ENCODE data around the gene PRIMA1.
"Not testable (repeated sequence)": the region's sequence is repeated elsewhere in the genome, so short reads cannot be mapped to it uniquely, and the experiment has no call there.

The PRIMA1 gene, protein sequence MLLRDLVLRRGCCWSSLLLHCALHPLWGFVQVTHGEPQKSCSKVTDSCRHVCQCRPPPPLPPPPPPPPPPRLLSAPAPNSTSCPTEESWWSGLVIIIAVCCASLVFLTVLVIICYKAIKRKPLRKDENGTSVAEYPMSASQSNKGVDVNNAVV

GRCh38 chr14:93788293-93788542, at the start of gene PRIMA1:
Gene PRIMA1 (minus strand): TSS chr14:93788485. CDS start chr14:93787718, 767 bp downstream.
- no peak for DNase-seq

DNA sequence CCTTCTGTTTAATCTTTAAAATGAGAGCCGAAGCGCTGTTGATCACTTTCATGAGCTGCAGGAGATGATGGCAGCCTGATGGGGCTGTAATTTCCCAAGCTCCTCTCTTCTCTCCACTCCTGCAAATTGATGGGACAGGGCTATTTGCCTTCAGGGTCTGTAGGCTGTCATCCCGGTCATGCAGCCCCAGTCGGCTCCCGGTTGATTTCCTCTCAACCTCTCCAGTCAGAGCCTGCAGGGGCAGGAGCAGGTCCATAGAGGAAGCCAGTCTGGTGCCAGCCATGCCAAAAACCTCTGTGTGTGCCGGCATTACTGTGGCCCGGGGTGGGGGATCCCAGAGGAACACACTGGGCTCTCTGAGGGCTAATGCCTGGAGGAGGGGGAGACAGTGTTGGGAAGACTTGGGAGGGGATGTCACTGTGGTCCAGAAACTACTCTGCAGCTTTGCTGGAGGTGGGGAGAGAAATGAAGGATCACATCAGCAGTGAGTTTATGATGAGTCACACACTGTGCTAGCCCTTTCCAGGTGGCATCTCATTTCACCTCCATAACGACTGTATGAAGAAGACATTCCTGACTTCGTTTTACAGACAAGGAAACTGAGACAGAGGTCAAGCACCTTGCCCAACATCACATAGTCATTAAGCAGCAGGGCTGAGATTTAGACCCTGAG, 46.5 kb upstream of the PRIMA1 start:
- no peak for DNase-seq

- DNase-seq = no peak
These were observed 44.4 kb upstream of the PRIMA1 start for GRCh38 chr14:93832665-93833064.

DNA sequence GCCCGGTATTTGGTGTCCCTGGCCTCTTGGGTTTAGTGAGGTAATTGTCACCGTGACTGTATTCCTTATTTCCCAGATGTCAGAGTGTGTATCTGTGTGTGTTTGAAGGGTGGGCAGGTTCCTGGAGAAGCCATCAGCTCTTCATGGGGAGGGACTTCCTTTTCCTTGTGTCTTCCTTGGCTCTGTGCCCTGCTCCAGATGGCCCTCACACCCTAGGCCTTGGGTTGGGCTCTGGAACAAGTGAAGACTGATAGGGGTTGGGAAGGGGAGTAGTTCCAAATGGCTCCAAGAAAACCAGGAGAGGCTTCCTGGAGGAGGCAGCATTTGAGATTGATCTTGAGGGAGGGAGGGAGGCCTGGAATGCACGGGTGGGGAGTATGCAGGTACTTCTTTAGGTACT, 43.8 kb upstream of the PRIMA1 start:
- no peak for DNase-seq

DNA sequence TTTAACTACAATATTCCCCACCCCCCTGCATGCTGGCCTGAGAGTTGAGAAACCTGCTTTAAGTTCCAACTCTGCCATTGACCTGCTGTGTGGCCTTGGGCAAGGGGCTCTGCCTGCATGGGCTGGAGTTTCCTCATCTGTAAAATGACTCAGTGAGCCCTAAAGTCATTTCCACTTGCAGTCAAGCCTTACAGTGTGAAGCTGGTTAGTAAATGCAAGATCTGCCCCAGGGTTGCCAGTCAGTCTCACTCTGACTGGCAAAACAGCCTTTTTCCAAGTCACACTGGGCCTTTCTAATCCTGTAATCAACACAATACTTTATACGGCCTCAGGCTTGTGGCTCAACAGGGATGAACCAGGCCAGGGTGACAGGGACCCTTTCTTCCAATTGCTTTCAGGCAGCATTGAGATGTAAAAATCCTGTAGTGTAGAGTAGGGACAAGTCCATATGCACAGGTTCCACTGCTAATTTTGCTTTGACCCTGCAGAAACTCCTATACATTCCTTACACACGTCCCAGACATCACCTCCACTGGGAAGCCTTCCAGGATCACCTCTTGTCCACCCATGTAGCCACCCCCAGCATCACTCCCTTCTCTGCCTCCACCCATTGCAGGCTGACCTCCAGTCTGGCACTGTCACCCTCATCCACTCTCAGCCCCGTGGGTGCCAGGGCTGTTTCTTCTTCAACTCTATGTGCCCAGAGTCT, 42.6 kb upstream of the PRIMA1 start:
- DNase-seq = no peak

DNA sequence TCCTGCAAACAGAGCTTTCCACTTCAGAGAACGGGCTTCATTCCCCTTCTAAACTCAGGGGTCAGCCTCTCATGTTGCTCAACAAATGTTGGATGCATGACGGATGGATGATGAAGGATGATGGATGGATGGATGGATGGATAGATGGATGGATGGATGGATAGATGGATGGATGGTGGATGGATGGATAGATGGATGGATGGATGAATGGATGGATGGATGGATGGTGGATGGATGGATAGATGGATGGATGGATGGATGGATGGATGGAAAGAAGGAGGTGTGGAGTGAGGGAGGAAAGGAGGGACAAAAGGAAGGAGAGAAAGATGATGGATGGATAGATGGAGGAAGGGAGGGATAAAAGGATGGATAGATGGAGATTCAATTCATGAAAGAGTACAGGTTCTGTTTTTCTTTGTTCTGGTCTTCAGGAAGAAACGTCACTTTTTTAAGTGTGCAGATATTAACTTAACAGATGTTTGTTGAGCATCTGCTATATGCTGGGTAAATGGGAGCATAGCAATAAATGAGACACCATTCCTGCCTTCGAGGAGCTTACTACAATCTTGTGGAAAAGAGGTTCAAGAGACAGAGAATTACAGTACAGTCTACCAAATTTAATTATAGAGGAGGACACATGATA, 41.7 kb upstream of the PRIMA1 start:
- DNase-seq = no peak

- DNase-seq = no peak
These were observed 36.9 kb upstream of the PRIMA1 start for GRCh38 chr14:93825235-93825553.

DNA sequence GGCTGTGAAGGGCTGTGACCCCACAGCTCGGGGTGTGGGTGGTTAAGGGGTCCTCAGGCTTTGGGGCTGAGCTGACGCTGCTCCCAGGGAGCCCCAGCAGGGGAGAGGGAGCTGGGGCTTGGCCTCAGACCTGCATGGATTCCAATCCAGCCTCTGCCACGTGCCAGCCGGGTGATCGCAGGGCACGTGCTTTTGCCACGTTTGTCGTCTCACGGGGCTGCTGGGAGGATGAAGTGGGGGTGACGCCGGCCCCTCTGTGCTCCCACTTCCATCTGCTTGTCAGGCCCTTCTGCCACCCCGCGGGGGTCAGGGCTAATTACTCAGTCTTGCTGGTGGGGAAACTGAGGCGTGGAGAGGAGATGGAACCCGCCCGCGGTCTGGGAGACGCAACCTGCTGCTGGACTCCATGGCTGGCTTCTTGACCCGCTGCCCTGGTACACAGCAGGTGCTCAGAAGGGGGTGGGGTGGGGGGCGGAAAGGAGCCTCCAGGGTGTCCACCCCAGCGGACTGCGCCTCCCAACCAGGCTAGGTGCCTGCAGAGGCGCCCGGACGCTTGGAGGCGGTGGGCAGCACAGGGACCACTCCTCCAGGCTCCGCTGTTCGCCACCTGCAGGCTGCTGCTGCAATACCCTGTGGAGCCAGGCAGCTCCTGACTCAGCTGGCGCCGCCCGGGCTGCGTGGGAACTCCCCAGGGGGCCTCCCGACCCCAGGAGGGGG, 36.4 kb upstream of the PRIMA1 start:
- DNase-seq = no peak

DNA sequence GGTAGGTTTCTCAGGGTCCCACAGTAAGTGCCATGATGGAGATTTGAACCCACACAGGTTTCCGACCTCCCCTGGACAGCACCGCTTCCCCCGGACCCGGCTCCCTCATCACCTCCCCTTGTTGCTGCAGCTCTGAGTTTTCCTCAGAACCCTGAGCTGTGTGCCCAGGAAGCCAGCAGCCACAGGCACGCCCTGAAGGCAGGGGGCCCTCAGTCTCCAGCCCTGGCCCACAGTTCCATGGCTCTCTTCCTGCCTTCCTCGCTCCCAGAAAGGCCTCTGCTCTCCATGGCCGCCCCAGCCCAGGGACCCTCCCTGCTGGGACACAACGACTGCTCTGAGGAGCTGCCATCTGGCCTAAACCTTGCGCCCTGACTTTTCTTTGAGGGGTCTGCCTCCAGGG, 35.8 kb upstream of the PRIMA1 start:
- no peak for DNase-seq

DNA sequence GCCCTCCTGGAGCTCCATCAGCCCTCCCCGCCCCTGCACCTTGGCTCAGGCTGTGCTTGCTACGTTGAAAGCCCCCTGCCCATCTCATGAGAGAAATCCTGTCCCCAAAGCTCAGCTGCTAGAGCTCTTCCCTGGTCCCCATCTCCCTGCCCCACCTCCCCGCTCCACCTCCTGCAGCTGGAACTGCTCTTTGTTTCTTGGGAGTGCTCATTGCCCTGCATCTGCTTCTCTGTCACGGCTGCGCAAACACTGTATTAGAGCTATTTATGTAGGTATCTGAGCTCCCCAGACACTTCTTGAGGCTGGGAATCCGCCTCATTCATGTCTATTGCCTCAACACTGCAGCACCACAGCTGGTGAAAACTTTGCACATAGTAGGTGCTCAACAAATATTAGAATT, 32.8 kb upstream of the PRIMA1 start:
- DNase-seq = no peak

DNA sequence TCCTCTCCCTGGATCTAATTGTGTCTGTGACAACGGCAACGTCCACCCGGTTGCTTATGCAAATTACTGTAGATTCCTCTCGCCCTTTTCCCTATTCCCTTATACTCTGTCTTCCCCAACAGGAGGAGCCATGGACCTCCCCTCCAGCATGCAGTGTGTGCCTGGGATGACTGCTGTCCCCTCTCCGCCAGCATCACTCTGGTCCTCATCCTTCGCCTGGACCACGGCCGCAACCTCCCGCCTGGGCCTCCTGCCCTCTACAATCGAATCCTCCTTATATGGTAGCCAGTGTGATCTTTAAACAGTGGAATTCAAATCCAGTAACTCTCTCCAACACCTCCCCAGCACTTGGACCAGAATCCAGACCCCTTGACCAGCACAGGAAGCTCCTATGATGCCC, 30.6 kb upstream of the PRIMA1 start:
- DNase-seq = no peak

DNA sequence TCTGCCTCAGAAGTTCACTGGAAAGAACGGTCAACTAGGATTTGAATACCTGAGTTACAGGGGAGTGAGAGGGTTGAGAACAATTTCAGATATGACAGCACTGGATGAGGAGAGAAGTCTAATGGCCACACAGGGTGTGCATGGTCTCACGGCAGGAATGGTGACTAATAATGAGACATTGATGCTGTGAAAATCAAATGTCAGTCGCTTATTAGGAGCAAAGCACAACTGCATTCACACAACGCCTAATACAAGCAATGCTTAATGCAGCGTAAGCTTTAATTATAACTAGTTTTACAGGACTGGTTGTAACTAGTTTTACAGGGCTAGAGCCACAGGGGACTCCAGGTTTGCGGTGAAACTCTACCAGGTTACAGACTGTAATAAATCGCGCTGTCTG, 23.4 kb upstream of the PRIMA1 start:
- no peak for DNase-seq

GRCh38 chr14:93811020-93811419, 22.7 kb upstream of the PRIMA1 start:
- DNase-seq = no peak

GRCh38 chr14:93809491-93810420, 21.5 kb upstream of the PRIMA1 start:
- DNase-seq = not testable (repeated sequence)

GRCh38 chr14:93804654-93805053, 16.4 kb upstream of the PRIMA1 start:
- DNase-seq = no peak

- DNase-seq = no peak
These were observed 15.4 kb upstream of the PRIMA1 start for GRCh38 chr14:93803408-93804318.

GRCh38 chr14:93799989-93800921, 12.0 kb upstream of the PRIMA1 start:
- no peak for DNase-seq

GRCh38 chr14:93799617-93799988, 11.3 kb upstream of the PRIMA1 start:
- DNase-seq = no peak

GRCh38 chr14:93797536-93797935, 9.3 kb upstream of the PRIMA1 start:
- no peak for DNase-seq

DNA sequence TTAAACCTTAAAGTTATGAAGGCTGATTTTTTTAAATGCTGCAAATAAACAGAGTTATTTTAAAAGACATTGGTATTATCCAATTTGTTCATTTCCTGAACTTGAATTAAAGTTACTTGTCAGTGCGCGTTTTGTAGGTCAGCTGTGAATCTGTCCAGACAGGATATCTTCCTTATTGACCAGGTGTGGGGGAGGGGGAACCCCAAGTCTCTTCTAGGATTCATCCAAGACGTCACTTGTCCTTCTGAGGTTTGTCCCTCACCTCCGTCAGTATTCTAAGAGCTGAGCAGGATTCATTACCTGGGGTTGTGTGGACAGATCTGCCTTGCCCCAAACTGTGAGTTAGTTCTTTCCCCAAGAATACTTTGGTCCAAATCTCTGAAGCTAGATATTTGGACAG, 8.8 kb upstream of the PRIMA1 start:
- DNase-seq = no peak
